HG03064 (cell line): Measurements from ENCODE around the gene MID2.
"Not testable (repeated sequence)": the region's sequence is repeated elsewhere in the genome, so short reads cannot be mapped to it uniquely, and the experiment has no call there.

Experiments used
- ATAC-seq: cut with Tn5 transposase; IDR thresholded peaks from one replicate; pipeline ENCODE4 v1.9.1; 2021; ENCODE audit warnings: low read depth; ENCODE audit not compliant: unreplicated experiment

The MID2 gene

GRCh38 chrX:107836958-107837357 lies 11.3 kb downstream of the MID2 start:
- ATAC-seq, result no peak

- no peak for ATAC-seq
Measured at GRCh38 chrX:107840971-107841370, 15.3 kb downstream of the MID2 start.

- no peak for ATAC-seq
Measured at GRCh38 chrX:107842715-107843400, 17.2 kb downstream of the MID2 start.

GRCh38 chrX:107845625-107846024 lies 20.0 kb downstream of the MID2 start:
- ATAC-seq, result no peak

GRCh38 chrX:107848591-107848990 lies 22.9 kb downstream of the MID2 start:
- ATAC-seq, result no peak

- no peak for ATAC-seq
Measured at GRCh38 chrX:107849747-107850421, 24.2 kb downstream of the MID2 start.

GRCh38 chrX:107850422-107850765 lies 24.7 kb downstream of the MID2 start:
- no peak for ATAC-seq

- no peak for ATAC-seq
Measured at GRCh38 chrX:107851215-107851614, 25.5 kb downstream of the MID2 start.

GRCh38 chrX:107851665-107852064 lies 26.0 kb downstream of the MID2 start:
- not testable (repeated sequence) for ATAC-seq

- ATAC-seq, result no peak
Measured at GRCh38 chrX:107856289-107856688, 30.6 kb downstream of the MID2 start.

- not testable (repeated sequence) for ATAC-seq
Measured at GRCh38 chrX:107857041-107857440, 31.4 kb downstream of the MID2 start.

GRCh38 chrX:107857837-107858236 lies 32.2 kb downstream of the MID2 start:
- ATAC-seq, result no peak

GRCh38 chrX:107861056-107861455 lies 35.4 kb downstream of the MID2 start:
- ATAC-seq, result no peak

- no peak for ATAC-seq
Measured at GRCh38 chrX:107871136-107871535, 45.5 kb downstream of the MID2 start.

GRCh38 chrX:107878106-107878505 lies 52.4 kb downstream of the MID2 start:
- ATAC-seq, result no peak

- ATAC-seq, result no peak
Measured at GRCh38 chrX:107880054-107880610, 54.5 kb downstream of the MID2 start.

GRCh38 chrX:107894038-107894437 lies 68.4 kb downstream of the MID2 start:
- peak; percentile 67 for ATAC-seq

- no peak for ATAC-seq
Measured at GRCh38 chrX:107902721-107903120, 77.1 kb downstream of the MID2 start.

GRCh38 chrX:107905366-107905765 lies 79.7 kb downstream of the MID2 start:
- no peak for ATAC-seq

GRCh38 chrX:107924136-107924746 lies 98.6 kb downstream of the MID2 start:
- no peak for ATAC-seq

GRCh38 chrX:107934262-107934661 lies 108.6 kb downstream of the MID2 start:
- no peak for ATAC-seq

GRCh38 chrX:107935200-107935599 lies 109.5 kb downstream of the MID2 start:
- no peak for ATAC-seq
